Myocyte (in vitro differentiated cells): ENCODE results near the gene ITPRIP. TPM values are rescaled to one million over a fixed set of nuclear protein-coding genes. Genes with fewer than 3 reads are reported as not detected.

ENCODE experiments used
- DNase-seq: peaks from one replicate; pipeline ENCODE4 v3.0.0-alpha.2; 2012; ENCODE audit warnings: low read depth
- total RNA-seq: library from RNA; depleted of rRNA; stranded (reverse); fragments of >200 nt; gene quantifications from 2 replicates; pipeline ENCODE4 v1.2.3, GENCODE V29; 2014

ITPRIP gene
- total RNA-seq, 1 donor from 2014 or later = 5.2 TPM

DNA sequence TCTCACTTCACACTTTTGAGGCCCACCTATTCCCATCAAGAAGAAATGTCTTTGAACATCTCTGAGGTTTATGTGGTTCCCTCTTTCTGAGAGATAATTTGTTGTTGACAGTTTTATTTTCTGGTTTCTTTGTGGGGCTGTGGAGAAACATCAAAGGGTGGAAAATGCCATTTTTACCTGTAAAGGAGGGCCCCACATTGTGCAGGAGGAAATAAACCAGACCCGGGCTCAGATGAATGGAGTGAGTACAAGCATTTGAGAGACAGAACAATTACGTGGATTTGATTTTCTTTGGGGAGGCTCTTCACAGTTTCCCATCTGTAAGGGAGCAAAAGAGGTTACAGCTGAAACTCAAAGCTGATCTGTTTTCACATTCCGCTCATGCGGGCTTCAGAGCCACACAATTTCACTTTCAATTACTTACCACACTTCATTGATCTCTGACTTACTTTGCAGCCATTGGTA lies 29.8 kb downstream of the ITPRIP start:
- DNase-seq = no peak

DNA sequence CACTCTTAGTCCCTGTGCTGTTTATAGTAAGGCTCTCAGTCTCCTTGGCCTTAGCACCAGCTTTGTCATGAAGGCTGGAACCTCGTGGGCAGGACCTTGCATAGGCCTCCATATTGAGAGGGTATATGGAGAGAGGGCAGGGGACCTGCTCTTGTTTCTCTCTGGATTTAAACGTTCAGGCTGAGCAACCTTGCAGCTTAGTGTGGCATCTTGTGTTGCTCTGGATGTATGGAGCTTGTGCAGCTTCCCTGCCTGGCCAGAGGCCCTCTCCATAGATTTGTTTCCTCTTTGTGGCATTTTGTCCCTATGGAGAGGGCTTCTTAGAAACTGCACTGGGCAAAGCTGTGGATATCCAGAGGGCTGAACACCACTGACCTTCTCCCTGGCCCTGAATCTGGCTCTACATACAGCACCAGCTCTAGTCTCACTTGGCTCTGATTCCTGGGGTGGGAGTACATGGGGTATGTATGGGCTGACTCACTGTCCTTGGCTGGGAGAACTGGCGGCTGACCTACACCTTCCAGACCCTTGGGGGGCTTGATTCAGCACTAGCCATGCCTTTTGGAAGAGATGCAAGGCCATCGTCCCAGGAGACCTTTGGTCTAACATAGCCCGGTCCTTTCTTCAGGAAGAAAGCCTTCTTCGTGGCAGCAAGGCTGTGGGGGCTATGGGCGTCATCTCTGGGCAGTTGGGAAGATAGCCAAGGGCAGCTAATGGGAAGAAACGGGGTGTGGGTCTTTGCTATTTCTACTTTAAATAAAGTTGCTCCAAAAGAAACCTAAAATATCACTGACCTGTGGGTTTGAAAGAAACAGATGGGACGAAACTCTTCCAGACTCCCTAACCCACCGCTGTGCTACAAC lies 30.5 kb downstream of the ITPRIP start:
- DNase-seq = no peak

- DNase-seq = no peak
Measured at GRCh38 chr10:104306897-104307296, 31.4 kb downstream of the ITPRIP start.

GRCh38 chr10:104304927-104305326 lies 33.3 kb downstream of the ITPRIP start:
- no peak for DNase-seq

- no peak for DNase-seq
Measured at GRCh38 chr10:104304356-104304745, 33.9 kb downstream of the ITPRIP start.

DNA sequence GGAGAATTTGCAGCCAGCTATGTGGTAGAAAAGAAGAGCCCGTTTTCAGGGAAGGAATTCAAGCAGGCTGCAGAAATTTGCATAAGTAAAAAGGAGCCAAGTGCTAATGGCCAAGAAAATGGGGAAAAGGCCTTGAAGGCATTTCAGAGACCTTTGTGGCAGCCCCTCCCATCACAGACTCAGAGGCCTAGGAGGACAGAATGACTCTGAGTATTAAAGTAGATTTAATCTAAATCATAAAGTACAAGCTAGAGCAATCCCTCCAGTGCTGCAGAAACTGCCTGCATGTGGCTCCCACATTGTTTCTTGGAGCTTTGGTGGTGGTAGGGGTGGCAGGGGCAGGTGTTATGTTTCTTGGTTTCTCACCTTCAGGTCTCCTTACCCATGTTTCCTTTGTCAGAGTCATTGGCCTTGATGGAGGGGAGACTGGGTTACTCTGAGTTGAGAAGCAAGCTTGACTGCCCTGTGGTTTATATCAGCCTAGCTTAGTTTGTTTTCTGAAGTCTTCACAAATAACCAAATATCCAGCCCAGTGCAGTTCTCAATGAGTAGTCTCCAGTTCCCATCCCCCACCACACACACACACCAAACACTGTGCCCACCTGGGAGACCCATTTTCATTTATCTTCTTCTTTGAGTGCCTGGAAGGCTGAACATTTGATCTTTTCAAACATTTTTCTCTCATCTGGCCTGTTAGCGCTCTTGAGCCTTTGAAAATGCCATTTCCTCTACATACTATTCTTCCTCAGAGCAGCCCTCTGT lies 34.5 kb downstream of the ITPRIP start:
- no peak for DNase-seq

DNA sequence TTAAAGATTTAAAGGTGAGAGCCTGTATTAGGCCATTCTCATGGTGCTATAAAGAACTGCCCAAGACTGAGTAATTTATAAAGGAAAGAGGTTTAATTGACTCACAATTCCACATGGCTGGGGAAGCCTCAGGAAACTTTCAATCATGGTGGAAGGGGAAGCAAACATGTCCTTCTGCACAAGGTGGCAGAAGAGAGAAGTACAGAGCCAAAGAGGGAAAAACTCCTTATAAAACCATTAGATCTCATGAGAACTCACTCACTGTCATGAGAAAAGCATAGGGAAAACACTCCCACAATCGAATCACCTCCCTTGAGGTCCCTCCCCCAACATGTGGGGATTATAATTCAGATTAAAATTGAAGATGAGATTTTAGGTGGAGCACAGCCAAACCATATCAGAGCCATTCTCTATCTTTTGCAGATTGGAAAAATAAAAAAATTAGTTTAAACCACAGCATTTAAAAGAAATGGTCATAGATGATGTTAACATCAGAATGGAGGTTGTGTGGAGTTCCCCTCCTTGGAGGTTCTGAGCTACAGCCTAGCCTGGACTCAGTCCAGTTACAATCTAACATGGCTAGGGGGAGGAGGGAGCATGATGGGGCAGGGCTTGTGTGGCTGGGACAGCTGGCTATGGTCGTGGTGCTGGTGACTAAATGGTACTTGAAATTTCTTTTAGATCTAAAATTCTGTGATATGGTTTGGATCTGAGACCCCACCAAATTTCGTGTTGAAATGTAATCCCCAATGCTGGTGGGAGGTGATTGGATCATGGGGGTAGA lies 36.2 kb downstream of the ITPRIP start:
- DNase-seq = peak; percentile 64

- DNase-seq = peak; percentile 99
Measured at GRCh38 chr10:104300736-104301292, 37.5 kb downstream of the ITPRIP start.

DNA sequence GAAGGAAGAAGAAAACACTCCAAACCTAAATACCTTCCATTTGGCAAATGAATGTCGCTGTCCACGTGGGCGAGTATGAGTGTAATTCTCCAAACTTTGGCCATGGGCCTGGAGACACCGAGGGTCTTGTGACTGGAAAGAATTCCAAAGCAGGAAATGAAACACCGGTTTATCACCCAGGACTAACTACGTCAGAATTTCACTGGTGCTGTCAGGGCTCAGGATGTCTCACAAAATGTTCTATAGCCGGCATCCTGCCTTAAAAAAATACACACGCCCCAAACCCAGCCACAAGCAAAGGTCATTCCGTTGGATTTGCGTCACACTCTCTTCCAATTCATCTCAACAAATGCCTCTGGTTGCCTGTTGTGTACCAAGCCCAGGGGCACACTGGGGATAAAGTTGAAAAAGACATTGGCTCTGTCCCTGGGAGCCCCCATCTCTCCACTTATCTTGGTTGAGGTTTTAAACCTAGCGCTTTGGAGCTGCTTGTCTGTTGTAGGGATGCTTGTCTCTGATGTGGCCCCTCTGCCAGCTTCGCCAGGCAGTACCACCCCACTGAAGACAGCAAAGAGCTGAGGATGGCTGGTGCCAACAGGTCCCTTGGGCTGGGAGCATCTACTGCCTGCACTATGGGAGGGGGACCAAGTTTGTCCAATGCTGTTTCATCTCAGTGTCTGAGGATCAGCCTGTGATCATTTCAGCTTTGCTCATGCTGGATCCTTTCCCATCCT lies 38.1 kb downstream of the ITPRIP start:
- peak; percentile 69 for DNase-seq

DNA sequence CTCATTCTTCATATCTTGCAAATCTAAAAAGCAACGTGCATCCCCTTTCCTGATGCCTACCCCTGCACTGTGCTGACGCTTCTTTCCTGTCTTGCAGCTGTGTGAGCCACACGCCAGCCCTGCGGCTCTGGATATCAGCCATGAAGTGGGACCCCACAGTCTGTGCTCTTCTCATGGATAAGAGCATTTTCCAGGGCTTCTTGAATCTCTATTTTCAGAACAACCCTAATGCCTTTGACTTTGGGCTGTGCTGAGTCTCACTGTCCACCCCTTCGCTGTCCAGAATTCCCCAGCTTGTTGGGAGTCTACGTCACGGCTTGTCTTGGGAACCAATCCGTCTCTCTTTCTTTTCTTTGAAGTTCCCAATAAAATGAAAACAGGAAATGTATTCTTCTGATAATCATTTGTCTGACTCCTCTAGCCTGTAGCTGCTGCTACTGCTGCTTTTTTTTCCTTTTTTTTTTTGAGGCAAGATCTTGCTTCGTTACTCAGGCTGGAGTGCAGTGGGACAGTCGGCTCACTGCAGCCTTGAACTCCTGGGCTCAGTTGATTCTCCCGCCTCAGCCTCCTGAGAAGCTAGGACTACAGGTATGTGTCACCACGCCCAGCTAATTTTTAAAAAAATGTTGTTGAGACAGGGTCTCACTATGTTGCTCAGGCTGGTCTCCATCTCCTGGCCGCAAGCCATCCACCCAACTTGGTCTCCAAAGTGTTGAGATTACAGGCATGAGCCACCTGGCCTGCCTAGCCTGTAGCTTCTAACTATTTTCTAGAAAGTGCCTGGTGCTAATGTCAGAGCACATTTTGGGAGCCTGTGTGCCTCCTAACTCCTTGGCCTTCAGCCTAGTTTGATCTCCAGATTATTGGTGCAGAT lies 39.0 kb downstream of the ITPRIP start:
- no peak for DNase-seq

DNA sequence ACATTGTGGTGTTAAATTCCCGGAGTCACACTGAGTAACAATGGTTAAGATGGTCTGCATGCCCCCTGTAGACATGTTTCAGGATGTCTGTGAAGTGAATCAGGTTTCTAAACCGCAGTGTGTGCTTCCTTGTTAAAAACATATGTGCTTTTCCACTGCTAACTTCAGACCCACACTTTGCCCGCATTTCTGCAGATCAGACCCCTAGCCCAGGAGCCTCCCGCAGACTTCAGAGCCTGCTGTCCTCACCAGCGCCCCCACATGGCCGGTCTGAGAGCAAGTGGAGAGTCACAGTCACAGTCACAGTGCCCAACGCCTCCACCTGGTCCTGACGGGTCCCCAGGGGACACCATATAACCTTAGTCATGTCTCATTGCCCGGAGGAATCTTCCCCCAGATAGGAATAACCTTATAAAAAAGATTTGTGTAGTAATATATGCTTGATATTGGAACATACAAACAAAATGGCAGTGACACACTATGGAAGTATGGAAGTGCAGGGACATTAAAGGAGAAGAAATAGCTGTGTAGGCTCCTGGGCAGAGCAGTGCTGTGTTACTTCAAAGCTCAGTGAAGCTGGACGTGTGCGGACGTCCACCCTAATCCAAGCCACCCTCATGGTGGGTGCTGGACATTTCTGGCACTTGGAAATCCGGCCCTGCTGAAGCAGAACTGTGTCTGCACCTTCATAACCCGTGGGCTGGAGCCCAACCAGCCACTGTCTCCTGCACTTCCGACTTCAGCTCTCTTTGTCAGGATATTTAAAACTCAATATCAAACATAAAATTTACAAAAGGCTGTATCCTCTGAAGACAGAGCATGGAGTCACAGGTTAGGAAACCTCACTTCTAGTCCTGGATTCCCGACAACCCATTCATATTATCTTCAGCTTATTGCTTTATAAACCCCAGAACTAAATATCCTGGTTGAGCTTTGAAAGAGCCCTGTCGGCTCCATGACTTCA lies 40.3 kb downstream of the ITPRIP start:
- peak; percentile 28 for DNase-seq

DNA sequence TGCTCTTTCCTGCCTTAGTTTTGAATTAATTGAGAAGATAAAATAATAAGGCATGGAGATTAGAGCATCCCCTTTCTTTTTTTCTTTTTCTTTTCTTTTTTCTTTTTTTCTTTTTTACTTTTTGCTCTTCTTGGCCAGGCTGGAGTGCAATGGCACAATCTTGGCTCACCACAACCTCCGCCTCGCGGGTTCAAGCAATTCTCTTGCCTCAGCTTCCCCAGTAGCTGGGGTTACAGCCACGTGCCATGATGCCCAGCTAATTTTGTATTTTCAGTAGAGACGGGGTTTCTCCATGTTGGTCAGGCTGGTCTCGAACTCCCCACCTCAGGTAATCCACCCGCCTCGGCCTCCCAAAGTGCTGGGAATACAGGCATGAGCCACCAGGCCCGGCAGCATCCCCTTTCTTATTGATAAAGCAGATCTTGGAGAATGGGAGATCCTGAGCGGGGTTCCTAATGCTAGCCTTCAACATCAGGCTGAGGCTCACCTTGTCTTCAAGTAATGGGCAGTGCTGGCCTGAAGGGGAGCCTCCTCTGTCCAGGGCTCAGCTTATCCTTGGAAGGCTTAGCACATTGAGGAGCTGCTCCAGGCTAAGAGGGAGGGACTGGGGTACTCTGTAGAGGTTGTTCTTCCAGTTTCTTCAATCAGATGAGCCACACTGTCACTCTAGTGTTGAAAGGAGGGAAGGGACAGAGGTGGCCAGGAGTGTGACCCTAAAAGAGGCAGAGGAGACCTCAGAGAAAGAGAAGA lies 41.4 kb downstream of the ITPRIP start:
- no peak for DNase-seq

GRCh38 chr10:104293781-104294321 lies 44.4 kb downstream of the ITPRIP start:
- no peak for DNase-seq

DNA sequence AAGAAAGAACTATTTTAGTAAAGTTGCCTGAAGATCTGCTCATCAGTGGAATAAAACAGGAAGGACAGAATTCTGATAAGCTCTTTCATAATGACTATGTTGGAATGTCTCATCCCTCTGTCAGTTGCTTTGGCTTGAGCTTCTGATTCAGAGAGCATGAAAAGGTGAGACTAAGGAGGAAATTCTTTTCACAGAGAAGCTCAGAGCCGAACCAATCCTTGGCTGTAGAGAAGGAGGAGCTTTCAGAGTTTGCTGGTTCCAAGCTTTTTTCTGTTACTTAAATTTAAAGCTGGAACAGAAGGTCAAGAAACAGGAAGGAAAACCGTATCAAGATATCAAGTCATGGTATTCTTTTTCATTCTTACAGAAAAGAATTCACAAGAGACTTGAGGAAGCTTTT lies 45.3 kb downstream of the ITPRIP start:
- no peak for DNase-seq

DNA sequence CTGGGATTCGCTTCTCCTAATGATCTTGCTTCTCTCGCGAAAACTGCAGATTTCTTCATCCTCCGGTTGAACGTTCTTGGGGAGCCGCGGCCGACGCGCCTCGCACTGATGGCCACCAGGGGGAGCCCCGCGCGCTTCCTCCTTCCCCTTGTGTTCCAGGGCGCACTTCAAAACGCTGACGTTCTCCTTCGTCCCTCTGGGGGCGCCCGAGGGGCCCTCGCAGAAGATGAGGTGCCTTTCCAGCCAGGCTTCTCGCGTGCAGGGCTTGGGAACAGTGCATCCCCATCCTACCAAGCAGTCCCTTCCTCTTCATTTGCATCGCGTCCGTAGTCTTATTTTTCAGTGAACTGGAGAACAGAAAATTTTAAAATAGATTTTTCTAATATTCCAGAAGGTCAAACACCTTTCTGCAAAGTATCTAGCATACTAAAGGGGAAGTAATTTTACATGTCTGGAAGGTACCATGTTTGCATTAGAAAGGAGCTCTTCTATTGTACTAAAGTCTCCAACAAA lies 46.8 kb downstream of the ITPRIP start:
- DNase-seq = peak; percentile 88

- no peak for DNase-seq
Measured at GRCh38 chr10:104288355-104288754, 49.9 kb downstream of the ITPRIP start.

GRCh38 chr10:104286939-104287338 lies 51.3 kb downstream of the ITPRIP start:
- no peak for DNase-seq
